ENCODE results near the gene IFNA1.
A peak's percentile ranks its signal among the peaks of the same experiment; 100 is the strongest.

DNA sequence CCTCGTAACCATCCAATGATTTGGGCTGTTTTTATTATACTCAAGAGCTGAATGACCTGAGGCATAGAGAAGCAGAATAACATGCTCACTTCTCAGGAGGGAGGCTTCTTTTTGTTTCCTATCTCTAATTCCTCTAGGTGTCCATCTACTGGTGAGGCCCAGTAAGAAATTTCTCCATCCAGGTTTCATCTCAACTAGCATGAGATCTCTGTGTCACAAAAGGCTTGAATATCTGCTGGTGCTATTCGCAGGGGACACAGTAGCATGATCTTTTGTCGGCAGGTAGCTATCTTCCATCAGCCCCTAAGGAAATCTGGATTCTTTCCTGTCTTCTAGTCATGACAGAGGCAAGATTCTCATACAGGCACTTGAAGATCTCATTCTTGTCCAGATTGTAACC, 33.0 kb downstream of the IFNA1 start:
- TF ChIP-seq, protein P1, sequence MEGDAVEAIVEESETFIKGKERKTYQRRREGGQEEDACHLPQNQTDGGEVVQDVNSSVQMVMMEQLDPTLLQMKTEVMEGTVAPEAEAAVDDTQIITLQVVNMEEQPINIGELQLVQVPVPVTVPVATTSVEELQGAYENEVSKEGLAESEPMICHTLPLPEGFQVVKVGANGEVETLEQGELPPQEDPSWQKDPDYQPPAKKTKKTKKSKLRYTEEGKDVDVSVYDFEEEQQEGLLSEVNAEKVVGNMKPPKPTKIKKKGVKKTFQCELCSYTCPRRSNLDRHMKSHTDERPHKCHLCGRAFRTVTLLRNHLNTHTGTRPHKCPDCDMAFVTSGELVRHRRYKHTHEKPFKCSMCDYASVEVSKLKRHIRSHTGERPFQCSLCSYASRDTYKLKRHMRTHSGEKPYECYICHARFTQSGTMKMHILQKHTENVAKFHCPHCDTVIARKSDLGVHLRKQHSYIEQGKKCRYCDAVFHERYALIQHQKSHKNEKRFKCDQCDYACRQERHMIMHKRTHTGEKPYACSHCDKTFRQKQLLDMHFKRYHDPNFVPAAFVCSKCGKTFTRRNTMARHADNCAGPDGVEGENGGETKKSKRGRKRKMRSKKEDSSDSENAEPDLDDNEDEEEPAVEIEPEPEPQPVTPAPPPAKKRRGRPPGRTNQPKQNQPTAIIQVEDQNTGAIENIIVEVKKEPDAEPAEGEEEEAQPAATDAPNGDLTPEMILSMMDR (conservative IDR thresholded peaks at IDR 0.05; ENCODE audit: low read depth in 2 of 2), result peak in 1 of 2 experiments; percentile 21; a peak in 2 of 4 replicates
- TF ChIP-seq EZH2 (IDR thresholded peaks at IDR 0.05; ENCODE audit: low read depth, unreplicated experiment), result no peak
- TF ChIP-seq POLR2AphosphoS5 (IDR thresholded peaks at IDR 0.05; ENCODE audit: low read depth), result no peak
- no peak for TF ChIP-seq REST (IDR thresholded peaks at IDR 0.05; ENCODE audit: unreplicated experiment)
- no peak for TF ChIP-seq CREB1 (CRISPR knock-in tag; IDR thresholded peaks at IDR 0.05; ENCODE audit: low read depth)

Measured in GM23338 (cell line).